Astrocyte (in vitro differentiated cells and primary cell): Measurements from ENCODE around the gene AMN. TPM values are rescaled to one million over a fixed set of nuclear protein-coding genes. Genes with fewer than 3 reads are reported as not detected.

Source experiments
- DNase-seq: peaks from one replicate; pipeline ENCODE4 v3.0.0-alpha.2; 2010; ENCODE audit warnings: low read depth
- FAIRE-seq: peaks from 2 replicates; lab custom pipeline; 2011; peaks lifted over from hg19 to GRCh38; lab: Jason Lieb, UNC
- H2AFZ ChIP-seq: 2 replicates; pipeline ENCODE4 v1.6.0; 2012; ENCODE audit warnings: low read depth, low read length, inconsistent platforms
- H3K27ac ChIP-seq: 2 replicates; pipeline ENCODE4 v1.5.1; 2011; ENCODE audit warnings: low read depth, low read length, inconsistent platforms
- H3K27me3 ChIP-seq: 2 replicates; pipeline ENCODE4 v1.6.0; 2011; ENCODE audit warnings: low read length, inconsistent platforms; ENCODE audit not compliant: insufficient read depth
- H3K36me3 ChIP-seq: 2 replicates; pipeline ENCODE4 v1.5.1; 2011; ENCODE audit warnings: low read length, inconsistent platforms; ENCODE audit not compliant: insufficient read depth
- H3K4me1 ChIP-seq: 2 replicates; pipeline ENCODE4 v1.5.1; 2011; ENCODE audit warnings: low read length, inconsistent platforms; ENCODE audit not compliant: insufficient read depth
- H3K4me2 ChIP-seq: 2 replicates; pipeline ENCODE4 v1.6.0; 2012; ENCODE audit warnings: low read length, inconsistent platforms
- H3K4me3 ChIP-seq: 2 replicates; pipeline ENCODE4 v1.5.1; 2011; ENCODE audit warnings: low read depth, mild to moderate bottlenecking, low read length, inconsistent platforms; ENCODE audit not compliant: insufficient read depth
- H3K79me2 ChIP-seq: 2 replicates; pipeline ENCODE4 v1.6.0; 2012; ENCODE audit warnings: mild to moderate bottlenecking, low read length, inconsistent platforms; ENCODE audit not compliant: insufficient read depth
- H3K9ac ChIP-seq: 2 replicates; pipeline ENCODE4 v1.6.0; 2012; ENCODE audit warnings: mild to moderate bottlenecking, low read length, inconsistent platforms
- H3K9me3 ChIP-seq: 2 replicates; pipeline ENCODE4 v1.5.1; 2012; ENCODE audit warnings: low read depth, mild to moderate bottlenecking, low read length, inconsistent platforms; ENCODE audit not compliant: insufficient read depth
- H4K20me1 ChIP-seq: 2 replicates; pipeline ENCODE4 v1.6.0; 2012; ENCODE audit warnings: low read length, inconsistent platforms; ENCODE audit not compliant: insufficient read depth
- H3K27ac Mint-ChIP-seq: one replicate; pipeline ENCODE4 v1.8.0; 2021; ENCODE audit warnings: mild to moderate bottlenecking, mixed read lengths; ENCODE audit not compliant: unreplicated experiment
- H3K27me3 Mint-ChIP-seq: one replicate; pipeline ENCODE4 v1.8.0; 2021; ENCODE audit warnings: low read depth, mixed read lengths; ENCODE audit not compliant: unreplicated experiment
- H3K36me3 Mint-ChIP-seq: one replicate; pipeline ENCODE4 v1.8.0; 2021; ENCODE audit warnings: low read depth, mixed read lengths; ENCODE audit not compliant: unreplicated experiment
- H3K4me1 Mint-ChIP-seq: one replicate; pipeline ENCODE4 v1.8.0; 2021; ENCODE audit warnings: low read depth, mixed read lengths; ENCODE audit not compliant: unreplicated experiment
- H3K4me3 Mint-ChIP-seq: one replicate; pipeline ENCODE4 v1.8.0; 2021; ENCODE audit warnings: mild to moderate bottlenecking, moderate library complexity, mixed read lengths; ENCODE audit not compliant: unreplicated experiment
- H3K9me3 Mint-ChIP-seq: one replicate; pipeline ENCODE4 v1.8.0; 2021; ENCODE audit warnings: mild to moderate bottlenecking, mixed read lengths; ENCODE audit not compliant: unreplicated experiment
- CTCF ChIP-seq: IDR thresholded peaks from 2 replicates; pipeline ENCODE4 v1.5.1; 2011; ENCODE audit warnings: low read depth, mild to moderate bottlenecking, inconsistent platforms, low read length, moderate library complexity; ENCODE audit not compliant: insufficient read depth
- EZH2 ChIP-seq: IDR thresholded peaks from 2 replicates; pipeline ENCODE4 v1.6.1; 2012; ENCODE audit warnings: mild to moderate bottlenecking, low read length, inconsistent platforms; ENCODE audit not compliant: insufficient read depth
- total RNA-seq: library from RNA; stranded (reverse); gene quantifications from 2 replicates; pipeline ENCODE4 v1.2.1, GENCODE V29; 2021

The AMN gene
- total RNA-seq, 1 donor from 2014 or later = 2.0 TPM

GRCh38 chr14:102933618-102934231 is 11.3 kb downstream of the AMN start:
- Mint-ChIP-seq H3K9me3 (no peaks in the 10 kb centered on the region), H3K4me1 (peaks cover 2% of the 10 kb centered on the region), H3K36me3 (peaks cover 13% of the 10 kb centered on the region), H3K27ac (no peak overlapping the region), H3K27me3 (no peaks in the 10 kb centered on the region), H3K4me3 (no peak overlapping the region)
- no peak overlapping the region for H3K27ac ChIP-seq
- DNase-seq = no peak
- H3K27me3 ChIP-seq = peaks cover 16% of the 10 kb centered on the region
- no peak for FAIRE-seq
- H2AFZ ChIP-seq = no peak overlapping the region
- H3K4me2 ChIP-seq = no peak overlapping the region
- peaks cover 52% of the 10 kb centered on the region for H4K20me1 ChIP-seq
- peaks cover 14% of the 10 kb centered on the region for H3K36me3 ChIP-seq
- H3K9ac ChIP-seq = no peak overlapping the region
- TF ChIP-seq CTCF (no peak), EZH2 (no peak)
- H3K4me3 ChIP-seq = no peak overlapping the region
- H3K79me2 ChIP-seq = no peaks in the 10 kb centered on the region
- H3K4me1 ChIP-seq = peaks cover 15% of the 10 kb centered on the region
- no peaks in the 10 kb centered on the region for H3K9me3 ChIP-seq

GRCh38 chr14:102935756-102936155 is 13.3 kb downstream of the AMN start:
- Histone ChIP-seq H3K27me3 (peaks cover under 1% of the 10 kb centered on the region), H3K27ac (no peak overlapping the region), H3K4me2 (no peak overlapping the region), H3K36me3 (peaks cover 18% of the 10 kb centered on the region), H2AFZ (no peak overlapping the region), H3K79me2 (no peaks in the 10 kb centered on the region), H3K9ac (no peak overlapping the region), H3K9me3 (no peaks in the 10 kb centered on the region), H3K4me1 (peaks cover 8% of the 10 kb centered on the region), H3K4me3 (no peak overlapping the region), H4K20me1 (peaks cover 50% of the 10 kb centered on the region)
- no peak for DNase-seq
- Mint-ChIP-seq H3K27me3 (no peaks in the 10 kb centered on the region), H3K36me3 (peaks cover 26% of the 10 kb centered on the region), H3K4me3 (no peak overlapping the region), H3K4me1 (peaks cover 2% of the 10 kb centered on the region), H3K9me3 (no peaks in the 10 kb centered on the region), H3K27ac (no peak overlapping the region)
- no peak for TF ChIP-seq EZH2
- FAIRE-seq = peak; percentile 9

GRCh38 chr14:102937331-102938175 is 15.1 kb downstream of the AMN start:
- FAIRE-seq = no peak
- H3K4me2 ChIP-seq = no peak overlapping the region
- H3K79me2 ChIP-seq = no peaks in the 10 kb centered on the region
- H2AFZ ChIP-seq = no peak overlapping the region
- H3K27ac ChIP-seq = no peak overlapping the region
- no peak for TF ChIP-seq EZH2
- TF ChIP-seq CTCF = no peak
- Mint-ChIP-seq H3K4me1 (peaks cover 7% of the 10 kb centered on the region), H3K9me3 (no peaks in the 10 kb centered on the region), H3K27me3 (no peaks in the 10 kb centered on the region), H3K36me3 (peaks cover 30% of the 10 kb centered on the region), H3K27ac (no peak overlapping the region), H3K4me3 (no peak overlapping the region)
- DNase-seq = no peak
- no peak overlapping the region for H3K4me3 ChIP-seq
- no peak overlapping the region for H3K9ac ChIP-seq
- no peaks in the 10 kb centered on the region for H3K4me1 ChIP-seq
- no peaks in the 10 kb centered on the region for H3K27me3 ChIP-seq
- peaks cover 30% of the 10 kb centered on the region for H3K36me3 ChIP-seq
- H3K9me3 ChIP-seq = no peaks in the 10 kb centered on the region
- peaks cover 49% of the 10 kb centered on the region for H4K20me1 ChIP-seq
